Measurements from ENCODE around the gene ACSBG1. TPM values are rescaled to one million over a fixed set of nuclear protein-coding genes. Genes with fewer than 3 reads are reported as not detected.

ACSBG1 gene
- total RNA-seq, 2 experiments from 2014 or later, result 0.30 to 0.41 TPM

DNA sequence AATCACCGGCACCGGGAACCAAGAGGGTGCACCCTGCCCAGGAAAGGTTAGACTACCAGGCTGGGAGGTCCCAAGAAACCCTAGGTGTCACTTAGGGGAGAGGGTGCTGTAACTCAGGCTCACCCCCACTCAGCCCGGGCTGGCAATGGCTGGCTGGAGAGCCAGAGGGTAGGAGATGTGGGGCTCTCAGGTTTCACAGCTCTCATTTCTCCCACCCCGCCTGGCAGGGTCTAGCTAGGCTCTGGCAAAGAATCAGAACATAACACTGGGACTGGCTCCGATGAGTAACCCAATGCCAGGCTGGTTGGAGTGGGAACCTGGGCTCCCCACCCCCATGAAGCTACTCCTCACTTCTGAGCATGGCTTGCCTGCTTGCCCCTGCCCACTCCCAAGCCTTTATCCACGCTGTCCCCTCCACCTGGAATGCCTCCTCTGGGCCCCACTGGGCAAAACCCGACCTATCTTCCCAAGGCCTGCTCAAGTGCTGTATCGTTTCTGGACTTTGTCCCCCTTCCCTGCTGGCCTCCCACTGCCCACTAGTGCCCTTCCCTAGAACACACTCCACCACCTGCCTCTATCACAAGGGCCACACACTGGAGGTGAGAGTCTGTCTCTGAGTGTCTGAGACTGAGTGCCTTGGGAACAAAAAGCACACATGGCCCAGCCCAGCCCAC lies 105.2 kb downstream of the ACSBG1 start:
- TF ChIP-seq, protein P1, sequence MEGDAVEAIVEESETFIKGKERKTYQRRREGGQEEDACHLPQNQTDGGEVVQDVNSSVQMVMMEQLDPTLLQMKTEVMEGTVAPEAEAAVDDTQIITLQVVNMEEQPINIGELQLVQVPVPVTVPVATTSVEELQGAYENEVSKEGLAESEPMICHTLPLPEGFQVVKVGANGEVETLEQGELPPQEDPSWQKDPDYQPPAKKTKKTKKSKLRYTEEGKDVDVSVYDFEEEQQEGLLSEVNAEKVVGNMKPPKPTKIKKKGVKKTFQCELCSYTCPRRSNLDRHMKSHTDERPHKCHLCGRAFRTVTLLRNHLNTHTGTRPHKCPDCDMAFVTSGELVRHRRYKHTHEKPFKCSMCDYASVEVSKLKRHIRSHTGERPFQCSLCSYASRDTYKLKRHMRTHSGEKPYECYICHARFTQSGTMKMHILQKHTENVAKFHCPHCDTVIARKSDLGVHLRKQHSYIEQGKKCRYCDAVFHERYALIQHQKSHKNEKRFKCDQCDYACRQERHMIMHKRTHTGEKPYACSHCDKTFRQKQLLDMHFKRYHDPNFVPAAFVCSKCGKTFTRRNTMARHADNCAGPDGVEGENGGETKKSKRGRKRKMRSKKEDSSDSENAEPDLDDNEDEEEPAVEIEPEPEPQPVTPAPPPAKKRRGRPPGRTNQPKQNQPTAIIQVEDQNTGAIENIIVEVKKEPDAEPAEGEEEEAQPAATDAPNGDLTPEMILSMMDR (conservative IDR thresholded peaks at IDR 0.05; ENCODE audit: low read length), result no peak
- TF ChIP-seq EZH2phosphoT487 (IDR thresholded peaks at IDR 0.05; ENCODE audit: borderline replicate concordance, low read depth, low read length), result no peak
- no TSS peak for BruUV-seq (replicated peaks)
- Histone ChIP-seq H3K36me3 (ENCODE audit: insufficient read depth, low read length) (no peaks in the 10 kb centered on the region), H3K27ac (ENCODE audit: low read depth, low read length, poor library complexity, severe bottlenecking) (no peak overlapping the region), H2AFZ (ENCODE audit: low read length) (no peak overlapping the region), H3K9me2 (ENCODE audit: insufficient read depth, low read length) (no peaks in the 10 kb centered on the region), H3K4me1 (ENCODE audit: insufficient read depth, low read length, poor library complexity, severe bottlenecking) (peaks cover 8% of the 10 kb centered on the region), H3K4me2 (ENCODE audit: low read length) (no peak overlapping the region), H3K9me3 (ENCODE audit: low read length) (no peaks in the 10 kb centered on the region), H4K20me1 (ENCODE audit: insufficient read depth, low read length) (no peaks in the 10 kb centered on the region), H3K79me2 (ENCODE audit: insufficient read depth, low read depth, low read length) (no peaks in the 10 kb centered on the region), H3K4me3 (ENCODE audit: low read depth, low read length, poor library complexity, severe bottlenecking) (no peak overlapping the region)
- intact Hi-C loops (cut with micrococcal nuclease; ENCODE audit: unreplicated experiment), result no loop called here
- ChIA-PET POLR2A (no interaction called here), CTCF (ENCODE audit: unreplicated experiment) (no interaction called here)
- DNase-seq (ENCODE audit: low spot score), result no peak

DNA sequence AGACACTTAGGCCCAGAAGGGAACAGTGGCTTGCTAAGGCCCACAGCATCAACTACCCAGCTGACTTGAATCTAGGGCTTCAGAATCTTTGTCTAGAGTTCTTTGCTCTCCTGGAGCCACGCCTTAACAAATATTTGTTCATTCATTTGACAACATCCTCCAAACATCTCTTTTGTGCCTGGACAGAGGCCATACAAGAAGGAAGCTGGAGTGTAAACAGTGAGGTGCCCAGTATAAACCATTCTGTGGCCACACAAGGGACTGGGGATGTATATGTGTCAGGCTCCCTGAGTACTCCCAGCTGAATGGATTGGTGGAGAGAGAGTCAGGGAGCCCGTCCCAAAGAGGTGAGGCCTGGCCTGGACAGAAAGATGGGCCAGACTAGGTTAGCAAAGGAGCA lies 106.5 kb downstream of the ACSBG1 start:
- H3K4me2 ChIP-seq (ENCODE audit: low read length), result no peak overlapping the region
- TF ChIP-seq, protein P1 (conservative IDR thresholded peaks at IDR 0.05; ENCODE audit: low read length), result no peak
- TF ChIP-seq EZH2phosphoT487 (IDR thresholded peaks at IDR 0.05; ENCODE audit: borderline replicate concordance, low read depth, low read length), result no peak
- DNase-seq (ENCODE audit: low spot score), result no peak
- POLR2A ChIA-PET, result interaction anchor here (0.6 kb wide), 1 partner anchor 83 kb away, joined by 3 read pairs; no protein-coding TSS in a partner anchor
- no peaks in the 10 kb centered on the region for H3K36me3 ChIP-seq (ENCODE audit: insufficient read depth, low read length)
- H3K9me3 ChIP-seq (ENCODE audit: low read length), result no peaks in the 10 kb centered on the region
- BruUV-seq (replicated peaks), result no TSS peak
- H3K4me1 ChIP-seq (ENCODE audit: insufficient read depth, low read length, poor library complexity, severe bottlenecking), result peaks cover 8% of the 10 kb centered on the region
- no peaks in the 10 kb centered on the region for H3K9me2 ChIP-seq (ENCODE audit: insufficient read depth, low read length)
- H3K27ac ChIP-seq (ENCODE audit: low read depth, low read length, poor library complexity, severe bottlenecking), result no peak overlapping the region
- H3K79me2 ChIP-seq (ENCODE audit: insufficient read depth, low read depth, low read length), result no peaks in the 10 kb centered on the region
- H4K20me1 ChIP-seq (ENCODE audit: insufficient read depth, low read length), result no peaks in the 10 kb centered on the region
- no peak overlapping the region for H2AFZ ChIP-seq (ENCODE audit: low read length)
- intact Hi-C loops (cut with micrococcal nuclease; ENCODE audit: unreplicated experiment), result no loop called here
- H3K4me3 ChIP-seq (ENCODE audit: low read depth, low read length, poor library complexity, severe bottlenecking), result no peak overlapping the region
- CTCF ChIA-PET (ENCODE audit: unreplicated experiment), result no interaction called here

DNA sequence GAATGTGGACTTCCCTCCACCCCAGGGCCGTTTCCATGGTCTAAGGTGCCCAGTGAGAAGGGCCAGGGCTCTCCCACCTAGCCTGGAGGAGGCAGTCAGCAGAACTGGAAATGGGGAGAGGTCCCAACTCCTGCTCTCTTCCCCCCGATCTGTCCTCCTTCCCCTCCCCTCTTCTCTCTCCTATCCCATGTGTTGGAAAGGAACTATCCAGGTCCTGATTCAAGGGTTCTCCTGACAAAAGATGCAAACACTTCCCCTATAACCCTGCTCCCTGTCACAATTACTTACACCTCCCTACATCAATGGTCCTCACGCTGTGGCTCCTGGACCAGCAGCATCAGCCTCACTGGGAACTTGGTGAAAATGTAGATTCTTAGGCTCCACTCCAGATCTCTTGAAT lies 109.1 kb downstream of the ACSBG1 start:
- H3K79me2 ChIP-seq (ENCODE audit: insufficient read depth, low read depth, low read length), result no peaks in the 10 kb centered on the region
- ChIA-PET POLR2A (interaction anchor here (0.5 kb wide), 1 partner anchor 405 kb away, joined by 3 read pairs; no protein-coding TSS in a partner anchor), CTCF (ENCODE audit: unreplicated experiment) (no interaction called here)
- no peak for TF ChIP-seq EZH2phosphoT487 (IDR thresholded peaks at IDR 0.05; ENCODE audit: borderline replicate concordance, low read depth, low read length)
- TF ChIP-seq, protein P1 (conservative IDR thresholded peaks at IDR 0.05; ENCODE audit: low read length), result no peak
- intact Hi-C loops (cut with micrococcal nuclease; ENCODE audit: unreplicated experiment), result no loop called here
- no peaks in the 10 kb centered on the region for H3K36me3 ChIP-seq (ENCODE audit: insufficient read depth, low read length)
- H3K4me3 ChIP-seq (ENCODE audit: low read depth, low read length, poor library complexity, severe bottlenecking), result no peak overlapping the region
- H3K27ac ChIP-seq (ENCODE audit: low read depth, low read length, poor library complexity, severe bottlenecking), result no peak overlapping the region
- no TSS peak for BruUV-seq (replicated peaks)
- H3K9me2 ChIP-seq (ENCODE audit: insufficient read depth, low read length), result no peaks in the 10 kb centered on the region
- no peaks in the 10 kb centered on the region for H4K20me1 ChIP-seq (ENCODE audit: insufficient read depth, low read length)
- H3K4me1 ChIP-seq (ENCODE audit: insufficient read depth, low read length, poor library complexity, severe bottlenecking), result no peaks in the 10 kb centered on the region
- no peak overlapping the region for H2AFZ ChIP-seq (ENCODE audit: low read length)
- no peak overlapping the region for H3K4me2 ChIP-seq (ENCODE audit: low read length)
- no peak for DNase-seq (ENCODE audit: low spot score)
- H3K9me3 ChIP-seq (ENCODE audit: low read length), result no peaks in the 10 kb centered on the region

Data from OCI-LY7 (cell line).